Measurements from ENCODE around the gene BCL2L11.

The BCL2L11 gene

DNA sequence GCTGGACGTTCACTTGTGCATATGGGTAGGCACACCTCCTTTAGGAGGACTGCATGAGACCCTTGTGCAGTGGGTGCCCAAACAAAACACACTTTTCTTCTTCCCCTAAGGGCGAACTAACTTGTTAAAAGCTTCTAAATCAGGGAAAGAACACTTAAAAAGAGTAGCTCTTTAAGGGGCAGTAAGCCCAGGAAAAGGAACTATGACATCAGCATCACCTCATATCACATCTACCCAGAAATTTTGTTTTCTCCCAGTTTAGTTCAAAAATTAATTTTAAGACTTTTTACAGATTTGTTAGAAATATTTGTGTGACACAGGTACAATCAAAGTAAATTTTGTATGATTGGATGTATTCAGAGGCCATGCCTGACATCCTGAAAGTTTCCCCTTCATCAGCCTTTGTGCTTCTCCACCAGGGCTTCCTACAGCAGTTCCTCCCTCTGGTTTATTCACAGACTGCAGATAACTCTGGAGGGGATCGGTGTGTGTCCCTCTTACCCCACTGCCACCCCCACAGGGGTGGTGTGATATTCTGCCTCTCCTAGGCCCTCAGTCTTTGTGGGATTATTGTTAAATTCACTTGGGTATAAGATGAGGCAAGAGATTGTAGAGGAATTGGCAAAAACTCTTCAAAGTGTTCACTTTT is 27.6 kb downstream of the BCL2L11 start:
- Histone ChIP-seq H3K9me3 (ENCODE audit: insufficient read depth, low read depth, low read length) (no peaks in the 10 kb centered on the region), H3K27ac (ENCODE audit: low read length) (no peak overlapping the region), H3K4me1 (ENCODE audit: insufficient read depth, low read length) (peaks cover 7% of the 10 kb centered on the region; the same call in 1 of the 2 replicates), H3K27me3 (ENCODE audit: insufficient read depth, low read length) (no peaks in the 10 kb centered on the region; the same call in 1 of the 2 replicates), H3K9ac (ENCODE audit: low read depth, low read length) (no peak overlapping the region), H3K4me3 (ENCODE audit: low read length) (no peak overlapping the region), H3K36me3 (ENCODE audit: insufficient read depth, low read depth, low read length) (peaks cover 67% of the 10 kb centered on the region)

DNA sequence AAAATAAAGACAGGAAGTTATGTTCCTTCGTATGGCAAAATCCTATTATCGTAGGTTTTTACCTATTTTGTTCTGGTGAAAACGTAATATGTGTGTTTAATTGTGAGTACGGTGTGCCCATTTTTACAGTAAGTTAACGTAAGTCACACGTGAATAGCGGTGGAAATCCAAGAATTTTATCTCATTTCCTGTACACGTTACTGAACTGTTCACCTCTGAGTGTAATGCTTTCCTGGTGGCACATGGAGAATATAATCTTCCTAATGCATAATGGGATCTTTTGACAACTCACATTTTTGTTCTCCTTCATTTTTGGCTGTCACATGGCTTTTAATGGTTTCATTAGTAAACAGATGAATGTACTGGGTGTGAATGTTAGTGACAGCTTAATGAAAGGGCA is 28.2 kb downstream of the BCL2L11 start:
- Histone ChIP-seq H3K4me3 (ENCODE audit: low read length) (no peak overlapping the region), H3K9me3 (ENCODE audit: insufficient read depth, low read depth, low read length) (no peaks in the 10 kb centered on the region), H3K4me1 (ENCODE audit: insufficient read depth, low read length) (peaks cover 7% of the 10 kb centered on the region; the same call in 1 of the 2 replicates), H3K9ac (ENCODE audit: low read depth, low read length) (no peak overlapping the region), H3K36me3 (ENCODE audit: insufficient read depth, low read depth, low read length) (peaks cover 67% of the 10 kb centered on the region), H3K27me3 (ENCODE audit: insufficient read depth, low read length) (no peaks in the 10 kb centered on the region; the same call in 1 of the 2 replicates), H3K27ac (ENCODE audit: low read length) (no peak overlapping the region)

DNA sequence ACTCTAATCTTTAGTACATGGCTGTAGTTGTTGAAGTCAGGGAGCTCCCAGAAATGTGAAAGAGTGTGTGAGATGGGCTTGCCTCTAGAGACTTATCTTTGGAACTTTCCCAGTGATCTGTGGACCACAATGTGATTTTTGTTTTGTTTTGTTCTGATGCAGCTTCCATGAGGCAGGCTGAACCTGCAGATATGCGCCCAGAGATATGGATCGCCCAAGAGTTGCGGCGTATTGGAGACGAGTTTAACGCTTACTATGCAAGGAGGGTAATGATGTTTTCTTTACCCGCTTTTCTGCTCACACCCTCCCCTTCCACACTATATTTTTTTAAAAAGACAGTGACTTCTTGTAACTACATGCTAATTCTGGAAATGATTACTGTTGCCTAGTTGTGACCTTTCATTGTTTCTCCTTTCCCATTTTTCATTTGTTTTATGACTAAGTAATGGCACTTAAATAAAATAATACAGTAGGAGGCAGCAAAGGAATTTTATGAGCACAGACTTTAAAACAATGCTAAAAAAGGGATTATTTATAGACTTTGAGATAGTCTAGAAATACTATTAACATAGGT is 29.3 kb downstream of the BCL2L11 start:
- peaks cover 7% of the 10 kb centered on the region; the same call in 1 of the 2 replicates for H3K4me1 ChIP-seq (ENCODE audit: insufficient read depth, low read length)
- H3K36me3 ChIP-seq (ENCODE audit: insufficient read depth, low read depth, low read length), result peaks cover 69% of the 10 kb centered on the region
- H3K9ac ChIP-seq (ENCODE audit: low read depth, low read length), result no peak overlapping the region
- H3K27me3 ChIP-seq (ENCODE audit: insufficient read depth, low read length), result no peaks in the 10 kb centered on the region; the same call in 1 of the 2 replicates
- H3K9me3 ChIP-seq (ENCODE audit: insufficient read depth, low read depth, low read length), result no peaks in the 10 kb centered on the region
- H3K27ac ChIP-seq (ENCODE audit: low read length), result no peak overlapping the region
- no peak overlapping the region for H3K4me3 ChIP-seq (ENCODE audit: low read length)

- H3K36me3 ChIP-seq (ENCODE audit: insufficient read depth, low read depth, low read length), result peaks cover 91% of the 10 kb centered on the region
- H3K27ac ChIP-seq (ENCODE audit: low read length), result no peak overlapping the region
- no peak overlapping the region for H3K9ac ChIP-seq (ENCODE audit: low read depth, low read length)
- peaks cover 6% of the 10 kb centered on the region; the same call in 1 of the 2 replicates for H3K4me1 ChIP-seq (ENCODE audit: insufficient read depth, low read length)
- H3K4me3 ChIP-seq (ENCODE audit: low read length), result no peak overlapping the region
- no peaks in the 10 kb centered on the region for H3K27me3 ChIP-seq (ENCODE audit: insufficient read depth, low read length)
- H3K9me3 ChIP-seq (ENCODE audit: insufficient read depth, low read depth, low read length), result no peaks in the 10 kb centered on the region
These were observed 34.0 kb downstream of the BCL2L11 start for GRCh38 chr2:111154758-111155157.

GRCh38 chr2:111155610-111156009 is 34.9 kb downstream of the BCL2L11 start:
- peaks cover 91% of the 10 kb centered on the region for H3K36me3 ChIP-seq (ENCODE audit: insufficient read depth, low read depth, low read length)
- H3K27ac ChIP-seq (ENCODE audit: low read length), result no peak overlapping the region
- H3K4me1 ChIP-seq (ENCODE audit: insufficient read depth, low read length), result peaks cover 6% of the 10 kb centered on the region; the same call in 1 of the 2 replicates
- H3K4me3 ChIP-seq (ENCODE audit: low read length), result no peak overlapping the region
- H3K9ac ChIP-seq (ENCODE audit: low read depth, low read length), result no peak overlapping the region
- H3K27me3 ChIP-seq (ENCODE audit: insufficient read depth, low read length), result no peaks in the 10 kb centered on the region
- no peaks in the 10 kb centered on the region for H3K9me3 ChIP-seq (ENCODE audit: insufficient read depth, low read depth, low read length)

DNA sequence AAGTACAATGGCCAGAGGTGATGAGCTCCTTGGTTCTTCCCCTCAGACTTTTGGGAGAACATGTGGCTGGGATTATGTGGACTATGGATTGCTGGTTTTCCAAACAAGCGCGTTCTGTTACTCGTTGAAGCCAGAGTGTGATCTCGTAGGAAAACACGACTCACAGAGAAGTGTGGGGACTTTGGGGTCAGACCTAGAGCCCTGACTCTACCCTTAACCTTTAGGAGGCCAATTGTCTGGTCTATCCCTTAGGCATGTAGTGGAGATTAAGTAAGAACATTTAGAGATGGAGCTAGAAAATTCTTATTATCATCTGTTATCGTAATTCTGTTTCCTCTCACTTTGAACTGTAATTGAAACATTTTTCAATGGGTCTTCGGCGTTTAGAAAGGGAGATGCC is 35.8 kb downstream of the BCL2L11 start:
- Histone ChIP-seq H3K9me3 (ENCODE audit: insufficient read depth, low read depth, low read length) (no peaks in the 10 kb centered on the region), H3K27ac (ENCODE audit: low read length) (no peak overlapping the region), H3K4me3 (ENCODE audit: low read length) (no peak overlapping the region), H3K36me3 (ENCODE audit: insufficient read depth, low read depth, low read length) (peaks cover 93% of the 10 kb centered on the region), H3K9ac (ENCODE audit: low read depth, low read length) (no peak overlapping the region), H3K4me1 (ENCODE audit: insufficient read depth, low read length) (peaks cover 6% of the 10 kb centered on the region; the same call in 1 of the 2 replicates), H3K27me3 (ENCODE audit: insufficient read depth, low read length) (no peaks in the 10 kb centered on the region)

DNA sequence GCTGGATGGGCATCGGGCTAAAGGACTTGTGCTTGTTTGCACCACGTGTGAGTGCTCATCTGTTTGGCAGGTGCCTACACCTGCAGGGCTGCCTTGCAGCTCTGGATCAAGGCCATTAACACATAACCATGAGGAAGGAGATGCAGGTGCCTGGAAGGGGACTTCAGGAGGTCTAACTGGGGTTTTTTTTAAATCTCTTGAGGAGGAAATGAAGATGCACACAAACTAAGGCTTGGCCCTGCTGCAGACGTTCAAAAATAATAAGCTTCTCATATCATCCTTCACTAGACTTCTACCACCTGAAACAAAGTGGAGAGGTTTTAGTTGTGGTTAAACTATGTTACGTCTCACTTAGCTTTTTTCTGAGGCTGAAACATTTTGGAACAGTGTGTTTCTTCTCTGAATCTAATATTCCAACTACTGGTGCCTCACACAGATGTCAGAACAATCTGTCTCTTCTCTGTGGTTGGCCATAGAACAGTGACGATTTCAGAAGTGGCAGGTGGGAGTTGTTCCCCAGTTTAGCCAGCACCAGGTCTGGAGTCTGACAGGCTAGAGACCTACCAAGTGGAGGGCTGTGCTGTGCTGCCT is 36.5 kb downstream of the BCL2L11 start:
- Histone ChIP-seq H3K36me3 (ENCODE audit: insufficient read depth, low read depth, low read length) (peaks cover 93% of the 10 kb centered on the region), H3K9me3 (ENCODE audit: insufficient read depth, low read depth, low read length) (no peaks in the 10 kb centered on the region), H3K9ac (ENCODE audit: low read depth, low read length) (no peak overlapping the region), H3K27me3 (ENCODE audit: insufficient read depth, low read length) (no peaks in the 10 kb centered on the region), H3K4me3 (ENCODE audit: low read length) (no peak overlapping the region), H3K27ac (ENCODE audit: low read length) (no peak overlapping the region), H3K4me1 (ENCODE audit: insufficient read depth, low read length) (peaks cover 6% of the 10 kb centered on the region; the same call in 1 of the 2 replicates)

DNA sequence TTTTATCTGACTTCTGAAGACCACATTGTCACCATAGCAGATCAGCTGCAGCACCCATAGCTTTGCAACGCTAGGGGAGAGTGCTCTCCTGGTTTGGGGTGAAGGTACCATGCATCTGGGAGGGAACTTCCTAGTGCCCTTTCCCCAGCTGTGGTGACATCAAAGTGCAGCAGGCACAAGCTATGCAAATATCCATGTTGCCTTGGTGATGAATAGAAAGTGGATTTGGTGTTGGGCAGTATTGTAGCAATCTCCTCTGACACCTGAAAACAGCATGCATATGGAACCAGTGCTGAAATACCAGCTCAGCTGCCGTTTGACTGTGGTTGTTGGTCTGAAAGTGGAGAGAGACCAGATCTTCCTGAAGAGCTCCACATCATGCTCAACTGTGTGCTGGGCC is 37.1 kb downstream of the BCL2L11 start:
- H3K4me1 ChIP-seq (ENCODE audit: insufficient read depth, low read length), result peaks cover 9% of the 10 kb centered on the region; the same call in 1 of the 2 replicates
- H3K27ac ChIP-seq (ENCODE audit: low read length), result no peak overlapping the region
- H3K9me3 ChIP-seq (ENCODE audit: insufficient read depth, low read depth, low read length), result no peaks in the 10 kb centered on the region
- no peak overlapping the region for H3K9ac ChIP-seq (ENCODE audit: low read depth, low read length)
- H3K4me3 ChIP-seq (ENCODE audit: low read length), result no peak overlapping the region
- peaks cover 93% of the 10 kb centered on the region for H3K36me3 ChIP-seq (ENCODE audit: insufficient read depth, low read depth, low read length)
- no peaks in the 10 kb centered on the region for H3K27me3 ChIP-seq (ENCODE audit: insufficient read depth, low read length)

GRCh38 chr2:111159641-111160040 is 38.9 kb downstream of the BCL2L11 start:
- Histone ChIP-seq H3K4me1 (ENCODE audit: insufficient read depth, low read length) (peaks cover 25% of the 10 kb centered on the region), H3K27ac (ENCODE audit: low read length) (no peak overlapping the region), H3K36me3 (ENCODE audit: insufficient read depth, low read depth, low read length) (peaks cover 80% of the 10 kb centered on the region), H3K9me3 (ENCODE audit: insufficient read depth, low read depth, low read length) (no peaks in the 10 kb centered on the region), H3K4me3 (ENCODE audit: low read length) (no peak overlapping the region), H3K9ac (ENCODE audit: low read depth, low read length) (no peak overlapping the region), H3K27me3 (ENCODE audit: insufficient read depth, low read length) (no peaks in the 10 kb centered on the region)

- no peaks in the 10 kb centered on the region for H3K27me3 ChIP-seq (ENCODE audit: insufficient read depth, low read length)
- peaks cover 78% of the 10 kb centered on the region for H3K36me3 ChIP-seq (ENCODE audit: insufficient read depth, low read depth, low read length)
- no peaks in the 10 kb centered on the region for H3K9me3 ChIP-seq (ENCODE audit: insufficient read depth, low read depth, low read length)
- H3K9ac ChIP-seq (ENCODE audit: low read depth, low read length), result no peak overlapping the region
- H3K4me1 ChIP-seq (ENCODE audit: insufficient read depth, low read length), result peaks cover 25% of the 10 kb centered on the region
- H3K27ac ChIP-seq (ENCODE audit: low read length), result no peak overlapping the region
- H3K4me3 ChIP-seq (ENCODE audit: low read length), result no peak overlapping the region
These were observed 40.0 kb downstream of the BCL2L11 start for GRCh38 chr2:111160758-111161157.

DNA sequence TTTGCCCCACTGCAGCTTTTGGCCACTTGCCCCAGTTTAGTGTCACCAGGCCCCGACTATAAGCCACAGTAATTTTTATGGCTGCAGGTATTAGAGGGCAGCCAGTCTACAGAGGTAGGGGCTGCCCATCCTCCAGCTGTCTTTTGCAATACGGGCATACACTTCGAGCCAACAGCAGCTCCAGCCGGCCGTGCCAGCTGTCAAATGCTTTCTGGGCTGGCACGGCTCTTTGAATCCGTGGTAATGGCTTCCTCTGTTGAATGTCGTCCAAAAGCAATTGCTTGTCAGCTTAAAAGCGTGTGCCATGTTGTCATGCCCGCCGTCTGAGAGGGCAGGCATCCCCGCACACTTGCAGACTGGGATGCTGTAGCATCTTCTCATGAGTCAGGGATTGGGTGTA is 41.3 kb downstream of the BCL2L11 start:
- Histone ChIP-seq H3K9ac (ENCODE audit: low read depth, low read length) (no peak overlapping the region), H3K4me3 (ENCODE audit: low read length) (no peak overlapping the region), H3K27me3 (ENCODE audit: insufficient read depth, low read length) (no peaks in the 10 kb centered on the region), H3K27ac (ENCODE audit: low read length) (no peak overlapping the region), H3K9me3 (ENCODE audit: insufficient read depth, low read depth, low read length) (no peaks in the 10 kb centered on the region), H3K36me3 (ENCODE audit: insufficient read depth, low read depth, low read length) (peaks cover 75% of the 10 kb centered on the region), H3K4me1 (ENCODE audit: insufficient read depth, low read length) (peaks cover 25% of the 10 kb centered on the region)

Data from iPS-20b (cell line).